SU-DHL-6 (cell line): Measurements from ENCODE around the gene UBE2E2.

Experiments
- H2AFZ ChIP-seq: fragments of 200-600 bp; sonication (generic); 2 replicates; pipeline ENCODE4 v1.6.1; 2014; ENCODE audit warnings: low read depth, mild to moderate bottlenecking, moderate library complexity, mixed read lengths, antibody characterized with exemption, low read length; ENCODE audit not compliant: severe bottlenecking
- H3F3A ChIP-seq: fragments of 200-600 bp; shearing (Covaris generic); 2 replicates; pipeline ENCODE4 v1.6.0; 2016; ENCODE audit warnings: antibody characterized with exemption, mild to moderate bottlenecking; ENCODE audit not compliant: insufficient read depth
- H3K27ac ChIP-seq: fragments of 200-600 bp; sonication (generic); 2 replicates; pipeline ENCODE4 v1.5.1; 2016; ENCODE audit warnings: low read depth, mild to moderate bottlenecking, low read length, moderate library complexity, mixed read lengths
- H3K27me3 ChIP-seq: fragments of 200-600 bp; sonication (generic), shearing (Covaris generic); 2 replicates; pipeline ENCODE4 v1.6.0; 2014; ENCODE audit warnings: mild to moderate bottlenecking, low read length
- H3K36me3 ChIP-seq: fragments of 200-600 bp; sonication (generic); 2 replicates; pipeline ENCODE4 v1.6.1; 2014; ENCODE audit warnings: mild to moderate bottlenecking, low read length, mixed read lengths
- H3K4me2 ChIP-seq: fragments of 300-600, 200-600 bp; shearing (Covaris generic), sonication (generic); 2 replicates; pipeline ENCODE4 v1.6.0; 2014; ENCODE audit warnings: low read length, low read depth, mild to moderate bottlenecking; ENCODE audit not compliant: poor library complexity, severe bottlenecking
- H3K4me3 ChIP-seq: fragments of 200-600 bp; sonication (generic); 2 replicates; pipeline ENCODE4 v1.5.1; 2014; ENCODE audit warnings: antibody characterized with exemption, low read length, mild to moderate bottlenecking, mixed read lengths; ENCODE audit not compliant: insufficient read depth, poor library complexity, severe bottlenecking
- H3K79me2 ChIP-seq: fragments of 200-600 bp; sonication (generic); 2 replicates; pipeline ENCODE4 v1.6.1; 2014; ENCODE audit warnings: mild to moderate bottlenecking, low read length, moderate library complexity; ENCODE audit not compliant: insufficient read depth
- H3K9ac ChIP-seq: fragments of 200-600 bp; sonication (generic); 2 replicates; pipeline ENCODE4 v1.7.0; 2014; ENCODE audit warnings: mild to moderate bottlenecking, low read length
- H3K9me2 ChIP-seq: fragments of 200-600 bp; sonication (generic); replicated peaks from 2 replicates; pipeline ENCODE4 v1.6.1; 2014; ENCODE audit warnings: low read length; ENCODE audit not compliant: insufficient read depth
- H3K9me3 ChIP-seq: fragments of 200-600 bp; sonication (generic); 2 replicates; pipeline ENCODE4 v1.6.1; 2014; ENCODE audit warnings: low read length, mixed read lengths; ENCODE audit not compliant: insufficient read depth
- H4K20me1 ChIP-seq: fragments of 200-600 bp; sonication (generic); 2 replicates; pipeline ENCODE4 v1.6.1; 2014; ENCODE audit warnings: low read depth, mild to moderate bottlenecking, antibody characterized with exemption, low read length, moderate library complexity, mixed read lengths
- CTCF ChIP-seq: fragments of 200-600 bp; sonication (generic); IDR thresholded peaks from one replicate; pipeline ENCODE4 v1.5.1; 2017; ENCODE audit warnings: antibody characterized with exemption, mild to moderate bottlenecking, low read length, moderate library complexity; ENCODE audit not compliant: insufficient read depth, poor library complexity, severe bottlenecking
- EZH2phosphoT487 ChIP-seq: fragments of 200-600 bp; sonication (generic), shearing (Covaris generic); conservative IDR thresholded peaks from 2 replicates; pipeline ENCODE4 v1.6.1; 2018; ENCODE audit warnings: mild to moderate bottlenecking, antibody characterized with exemption, low read length, moderate library complexity, mixed read lengths

UBE2E2 gene

GRCh38 chr3:23203708-23204330, 692 bp downstream of the UBE2E2 start:
- Histone ChIP-seq H3K79me2 (peaks cover 24% of the 10 kb centered on the region; the same call in 1 of the 2 replicates), H3K36me3 (no peaks in the 10 kb centered on the region), H3K4me2 (peak overlapping the region; percentile 86), H3K9me2 (no peaks in the 10 kb centered on the region), H2AFZ (peak overlapping the region; percentile 94), H3F3A (no peaks in the 10 kb centered on the region), H3K27me3 (no peaks in the 10 kb centered on the region), H3K9ac (peak overlapping the region; percentile 89), H4K20me1 (peaks cover 13% of the 10 kb centered on the region; the same call in 1 of the 2 replicates), H3K9me3 (no peaks in the 10 kb centered on the region), H3K4me3 (peak overlapping the region; percentile 98), H3K27ac (no peak overlapping the region)
- TF ChIP-seq EZH2phosphoT487 (no peak), CTCF (no peak)

- TF ChIP-seq CTCF = no peak
- TF ChIP-seq EZH2phosphoT487 = no peak
These were observed 3.2 kb downstream of the UBE2E2 start for GRCh38 chr3:23206366-23206765.

GRCh38 chr3:23209103-23209502, 6.0 kb downstream of the UBE2E2 start:
- peaks cover 25% of the 10 kb centered on the region for H3K79me2 ChIP-seq
- TF ChIP-seq EZH2phosphoT487 (no peak), CTCF (no peak)
- no peak overlapping the region for H3K4me2 ChIP-seq

More at GRCh38 chr3:23206366-23206765, 3.2 kb downstream of the UBE2E2 start:
- H3K36me3 ChIP-seq = no peaks in the 10 kb centered on the region
- H3K9ac ChIP-seq = no peak overlapping the region
- no peaks in the 10 kb centered on the region for H3K27me3 ChIP-seq
- no peak overlapping the region for H3K4me2 ChIP-seq
- H3K4me3 ChIP-seq = no peak overlapping the region
- H3K9me2 ChIP-seq = no peaks in the 10 kb centered on the region
- H3K79me2 ChIP-seq = peaks cover 24% of the 10 kb centered on the region; the same call in 1 of the 2 replicates
- no peak overlapping the region for H3K27ac ChIP-seq
- no peaks in the 10 kb centered on the region for H3F3A ChIP-seq
- peaks cover 13% of the 10 kb centered on the region; the same call in 1 of the 2 replicates for H4K20me1 ChIP-seq
- no peaks in the 10 kb centered on the region for H3K9me3 ChIP-seq
- H2AFZ ChIP-seq = no peak overlapping the region

More at GRCh38 chr3:23209103-23209502, 6.0 kb downstream of the UBE2E2 start:
- Histone ChIP-seq H3K9ac (no peak overlapping the region), H3F3A (no peaks in the 10 kb centered on the region), H2AFZ (no peak overlapping the region), H3K27ac (no peak overlapping the region), H3K9me3 (no peaks in the 10 kb centered on the region), H3K27me3 (no peaks in the 10 kb centered on the region), H3K4me3 (no peak overlapping the region), H4K20me1 (peaks cover 27% of the 10 kb centered on the region; the same call in 1 of the 2 replicates), H3K36me3 (no peaks in the 10 kb centered on the region; the same call in 1 of the 2 replicates), H3K9me2 (no peaks in the 10 kb centered on the region)
